Stimulated activated naive CD4-positive, alpha-beta T cell (primary cell): ENCODE results near the gene CLIP2.
"Not testable (repeated sequence)": the region's sequence is repeated elsewhere in the genome, so short reads cannot be mapped to it uniquely, and the experiment has no call there.

ENCODE experiments used
- DNase-seq, 6 experiments: peaks; one replicate each; lab custom pipeline; 2025; lab: John Stamatoyannopoulos, UW

The CLIP2 gene

DNA sequence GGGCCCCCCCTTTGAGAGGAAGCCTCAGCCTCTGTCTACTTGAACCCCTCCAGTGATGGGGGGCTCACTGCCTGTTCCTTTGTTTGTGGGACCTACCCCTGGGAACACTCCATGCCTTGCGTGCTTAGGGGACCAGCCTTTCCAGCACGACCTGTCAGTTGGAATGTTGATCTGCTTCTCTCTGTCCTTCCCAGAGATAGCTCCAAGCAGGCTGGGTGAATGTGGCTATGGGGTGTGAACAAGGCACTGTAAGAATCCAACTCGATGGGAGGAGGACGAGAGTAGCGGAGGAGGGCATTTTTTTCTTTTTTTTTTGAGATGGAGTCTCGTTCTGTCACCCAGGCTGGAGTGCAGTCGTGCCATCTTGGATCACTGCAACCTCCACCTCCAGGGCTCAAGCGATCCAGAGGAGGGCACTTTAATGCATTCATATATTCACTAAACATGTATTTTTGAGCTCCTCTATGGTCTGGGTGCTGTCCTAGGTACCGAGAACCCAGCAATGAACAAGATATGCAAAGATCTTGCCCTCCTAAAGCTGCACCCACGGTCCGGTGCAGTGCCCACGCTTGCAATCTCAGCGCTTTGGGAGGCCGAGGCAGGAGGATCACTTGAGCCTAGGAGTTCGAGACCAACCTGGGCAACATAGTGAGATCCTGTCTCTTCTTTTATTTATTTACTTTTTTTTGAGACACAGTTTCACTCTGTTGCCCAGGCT, 8.5 kb downstream of the CLIP2 start:
- DNase-seq = no peak

DNA sequence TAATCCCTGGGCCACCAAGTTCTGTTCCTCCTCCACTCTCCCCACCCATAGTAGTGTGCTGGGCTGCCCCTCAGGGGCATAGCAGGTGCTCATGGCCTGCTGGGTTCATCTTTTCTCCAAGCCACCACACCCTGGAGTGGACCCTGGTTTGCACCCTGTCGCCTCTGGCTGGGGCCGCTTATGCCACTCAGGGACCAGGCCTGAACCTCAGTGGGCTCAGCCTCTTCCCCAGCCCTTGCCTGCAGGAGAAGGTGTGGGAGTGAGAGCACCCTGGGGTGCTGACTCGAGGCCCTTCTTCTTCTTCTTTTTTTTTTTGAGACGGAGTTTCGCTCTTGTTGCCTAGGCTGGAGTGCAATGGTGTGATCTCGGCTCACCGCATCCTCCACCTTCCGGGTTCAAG, 10.2 kb downstream of the CLIP2 start:
- no peak for DNase-seq

- DNase-seq = no peak
Observed at GRCh38 chr7:74300926-74301325, 11.7 kb downstream of the CLIP2 start.

DNA sequence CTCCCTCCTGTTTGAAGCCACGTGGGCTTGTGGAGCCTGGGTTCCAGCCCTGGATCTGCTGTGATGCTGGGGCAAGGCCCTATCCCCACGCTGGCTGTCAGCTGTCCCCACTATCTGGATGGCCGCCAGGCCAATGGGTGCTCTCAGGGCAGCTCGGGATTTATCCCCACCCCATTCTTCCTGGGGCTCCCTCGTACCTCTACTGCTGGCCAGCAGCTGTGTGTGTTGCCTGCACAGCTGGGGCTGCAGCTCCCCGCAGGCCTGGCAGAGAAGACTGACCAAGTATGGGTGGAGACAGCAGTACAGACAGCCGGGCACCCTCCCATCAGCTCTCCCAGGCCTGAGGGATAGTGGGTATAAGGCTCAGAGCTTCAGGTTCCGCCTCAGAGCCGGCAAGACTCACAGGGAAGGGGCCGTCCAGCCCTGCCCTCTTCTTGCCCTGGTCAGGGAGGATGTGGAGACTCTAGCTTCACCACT, 13.6 kb downstream of the CLIP2 start:
- no peak for DNase-seq

- no peak for DNase-seq
Observed at GRCh38 chr7:74304550-74304949, 15.3 kb downstream of the CLIP2 start.

DNA sequence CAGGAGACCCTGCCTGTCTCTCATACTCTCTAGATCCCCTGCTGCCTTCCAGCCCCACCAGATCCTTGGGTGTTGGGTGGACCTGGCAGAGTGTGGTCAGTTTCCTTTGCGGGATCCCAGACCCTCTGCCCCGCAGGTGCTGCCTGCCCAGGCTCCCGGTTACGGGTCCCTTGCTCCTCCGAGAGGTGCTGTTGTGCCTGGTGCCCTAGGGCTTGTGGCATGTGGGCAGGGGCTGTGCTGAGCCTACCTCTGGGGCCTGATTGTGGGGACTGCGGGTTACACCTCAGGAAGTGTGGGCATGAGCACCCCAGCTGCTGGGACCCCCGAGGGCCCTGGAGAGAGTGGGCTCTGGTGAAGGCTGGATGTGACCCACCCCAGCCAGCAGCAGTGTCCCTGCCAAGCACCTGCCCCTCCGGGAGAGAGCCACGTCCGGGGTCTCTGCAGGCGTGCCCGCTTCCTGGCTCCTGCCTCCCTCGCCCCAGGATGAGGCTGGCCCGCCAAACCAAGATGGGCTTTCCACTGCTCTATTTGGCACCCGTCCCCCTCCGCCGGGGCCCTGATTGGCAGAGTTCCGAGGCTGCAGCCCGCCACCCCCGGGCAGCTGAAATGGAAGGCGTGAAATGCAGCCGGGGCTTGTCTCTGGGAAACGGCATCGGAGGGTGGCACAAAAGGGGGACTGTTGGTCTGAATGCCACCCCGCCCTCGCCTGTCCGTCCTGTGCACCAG, 17.0 kb downstream of the CLIP2 start:
- no peak for DNase-seq

DNA sequence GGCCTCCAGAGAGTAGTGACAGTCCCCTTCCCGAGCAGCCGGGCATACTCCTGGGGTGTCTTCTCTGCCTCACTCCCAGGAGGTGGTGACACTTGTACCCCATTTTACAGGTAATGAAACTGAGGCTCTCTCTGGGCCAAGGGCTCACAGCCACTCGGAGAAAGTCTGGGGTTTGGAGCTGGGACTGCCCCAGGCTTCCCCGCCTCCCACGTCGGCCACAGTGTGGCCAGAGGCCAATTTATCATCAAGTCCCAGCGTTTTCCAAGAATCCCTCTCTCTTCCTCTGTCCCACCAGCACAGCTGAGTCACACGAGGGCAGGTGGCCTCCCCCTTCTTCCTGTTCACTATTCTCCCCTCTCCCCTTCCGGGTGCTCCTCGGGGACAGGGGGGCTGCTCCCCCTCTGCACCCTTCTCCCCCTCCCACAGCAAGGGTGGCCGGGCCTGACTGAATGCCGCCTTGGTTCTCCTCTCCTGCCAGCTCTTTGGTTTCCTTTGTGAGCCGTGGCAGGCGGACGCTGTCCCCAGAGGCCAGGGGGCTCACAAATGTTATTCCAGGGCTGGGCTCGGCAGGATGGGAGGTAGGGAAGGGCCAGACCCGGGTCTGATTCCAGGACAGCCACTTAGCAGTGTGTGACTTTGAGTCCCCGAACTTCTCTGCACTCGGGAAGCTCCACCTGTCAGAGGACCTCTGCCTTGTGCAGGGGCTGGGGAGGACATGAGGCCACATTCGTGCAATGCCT, 17.7 kb downstream of the CLIP2 start:
- no peak for DNase-seq

- DNase-seq = no peak
Observed at GRCh38 chr7:74307738-74308505, 18.7 kb downstream of the CLIP2 start.

DNA sequence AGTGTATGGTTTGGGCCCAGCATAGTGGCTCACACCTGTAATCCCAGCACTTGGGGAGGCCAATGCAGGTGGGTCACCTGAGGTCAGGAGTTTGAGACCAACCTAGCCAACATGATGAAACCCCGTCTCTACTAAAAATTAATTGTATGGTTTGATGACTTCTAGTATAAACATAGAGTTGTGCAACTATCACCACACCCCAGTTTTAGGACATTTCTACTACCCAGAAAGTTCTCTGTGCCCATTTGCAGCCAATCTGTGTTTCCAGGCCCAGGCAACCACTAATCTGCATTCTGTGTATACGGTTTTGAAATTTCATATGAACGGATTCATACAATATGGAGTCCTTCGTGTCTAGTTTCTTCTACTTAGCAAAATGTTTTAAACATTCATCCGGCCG, 20.0 kb downstream of the CLIP2 start:
- DNase-seq = no peak

- DNase-seq = no peak
Observed at GRCh38 chr7:74311305-74311744, 22.1 kb downstream of the CLIP2 start.

- no peak for DNase-seq
Observed at GRCh38 chr7:74312418-74313028, 23.3 kb downstream of the CLIP2 start.

DNA sequence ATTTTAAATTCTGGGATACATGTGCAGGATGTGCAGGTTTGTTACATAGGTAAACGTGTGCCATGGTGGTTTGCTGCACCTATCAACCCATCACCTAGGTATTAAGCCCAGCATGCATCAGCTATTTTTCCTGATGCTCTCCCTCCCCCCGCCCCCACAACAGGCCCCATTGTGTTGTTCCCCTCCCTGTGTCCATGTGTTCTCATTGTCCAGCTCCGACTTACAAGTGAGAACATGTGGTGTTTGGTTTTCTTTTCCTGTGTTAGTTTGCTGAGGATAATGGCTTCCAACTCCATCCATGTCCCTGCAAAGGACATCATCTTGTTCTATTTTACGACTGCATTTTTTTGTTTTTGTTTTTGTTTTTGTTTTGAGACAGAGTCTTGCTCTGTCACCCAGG, 26.7 kb downstream of the CLIP2 start:
- DNase-seq = not testable (repeated sequence)

GRCh38 chr7:74317146-74317782, 28.1 kb downstream of the CLIP2 start:
- no peak for DNase-seq

- DNase-seq = no peak
Observed at GRCh38 chr7:74318043-74318442, 28.8 kb downstream of the CLIP2 start.

GRCh38 chr7:74320645-74321221, 31.5 kb downstream of the CLIP2 start:
- no peak for DNase-seq

- not testable (repeated sequence) for DNase-seq
Observed at GRCh38 chr7:74322892-74323291, 33.7 kb downstream of the CLIP2 start.

GRCh38 chr7:74324531-74325209, 35.5 kb downstream of the CLIP2 start:
- DNase-seq = no peak

DNA sequence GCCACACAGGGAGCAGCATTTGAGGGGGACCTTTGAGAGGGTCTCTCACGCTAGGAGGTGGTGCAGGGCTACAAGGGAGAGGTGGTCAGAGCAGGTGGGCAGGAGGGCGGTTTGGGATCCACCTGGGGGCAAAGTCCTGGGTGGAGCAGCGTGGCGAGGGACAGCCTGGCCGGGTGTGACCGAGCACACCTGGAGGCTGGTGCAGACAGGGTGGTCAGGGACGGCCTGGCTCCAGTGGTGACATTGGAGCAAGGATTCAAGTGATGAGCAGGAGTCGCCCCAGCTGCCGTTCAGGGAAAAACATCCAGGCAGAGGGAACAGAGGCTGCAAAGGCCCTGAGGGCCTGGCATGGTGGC, 36.0 kb downstream of the CLIP2 start:
- no peak for DNase-seq

DNA sequence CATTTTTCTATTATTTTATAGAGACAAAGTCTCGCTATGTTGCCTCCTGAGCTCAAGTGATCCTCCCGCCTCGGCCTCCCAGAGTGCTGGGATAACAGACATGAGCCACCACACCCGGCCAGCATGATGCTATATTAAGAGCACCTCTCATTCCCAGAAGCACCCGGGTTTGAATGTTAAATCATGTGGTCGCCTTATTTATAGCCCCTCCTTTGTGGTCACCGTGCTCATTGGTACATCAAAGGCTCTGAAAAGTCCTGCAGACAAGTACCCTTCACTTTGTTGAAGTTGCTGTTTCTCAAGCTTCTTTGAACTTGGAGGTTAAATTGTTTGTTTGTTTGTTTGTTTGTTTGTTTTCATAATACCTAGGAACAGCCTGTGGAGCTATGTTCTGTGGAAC, 40.0 kb downstream of the CLIP2 start:
- DNase-seq = no peak
